Measurements from ENCODE around the gene MPL. TPM values are rescaled to one million over a fixed set of nuclear protein-coding genes. Genes with fewer than 3 reads are reported as not detected.

Gene MPL
- total and polyA plus RNA-seq, 10 of the 15 experiments (the other 5 are each of a cell fraction or from before 2014, with no cell fraction given), result not detected

GRCh38 chr1:43367026-43367903 lies 29.6 kb downstream of the MPL start (continued):
- peak; percentile 69; the same call in 1 of the 2 replicates for TF ChIP-seq NKRF (conservative IDR thresholded peaks at IDR 0.05)
- 0 out of 2 replicates have a peak, but pooled peaks have one; percentile 6 for TF ChIP-seq YY1 (IDR thresholded peaks at IDR 0.05; ENCODE audit: low read depth, low read length)
- TF ChIP-seq MXI1 (IDR thresholded peaks at IDR 0.05; ENCODE audit: low read depth, low read length), result peak; percentile 69; the same call in 1 of the 2 replicates
- no peak for TF ChIP-seq MTA2 (IDR thresholded peaks at IDR 0.05; ENCODE audit: low read depth)
- no peak for TF ChIP-seq FOXK2 (IDR thresholded peaks at IDR 0.05)
- peak; percentile 58; the same call in 1 of the 2 replicates for TF ChIP-seq GATAD2B (conservative IDR thresholded peaks at IDR 0.05; ENCODE audit: low read depth)

GRCh38 chr1:43367904-43368645 lies 30.5 kb downstream of the MPL start, which contains the start of gene ELOVL1:
TSS of gene ELOVL1 (minus strand) at chr1:43368011. CDS start at chr1:43365609, 2,402 bp downstream.
- no TSS peak for BruUV-seq (replicated peaks)
- Histone ChIP-seq H4K20me1 (ENCODE audit: control insufficient read depth, insufficient read depth) (no peaks in the 10 kb centered on the region), H2AFZ (ENCODE audit: control insufficient read depth, low read depth, low read length) (peak within 1 kb of the TSS; percentile 89), H3K4me3 (peak within 1 kb of the TSS; percentile 100), H3K27ac (ENCODE audit: control insufficient read depth, insufficient read depth) (peak within 1 kb of the TSS; percentile 95), H3K4me2 (ENCODE audit: control insufficient read depth, insufficient read depth) (peak within 1 kb of the TSS; percentile 95), H3K4me1 (ENCODE audit: control insufficient read depth, insufficient read depth, low read length) (peaks cover 8% of the 10 kb centered on the region), H3K27me3 (replicated peaks in 1 of 2; ENCODE audit: control insufficient read depth in 2 of 2, insufficient read depth in 2 of 2, low read length in 1 of 2) (no peaks in the 10 kb centered on the region), H3K9me3 (replicated peaks; ENCODE audit: control insufficient read depth, insufficient read depth, low read length) (no peaks in the 10 kb centered on the region), H3K36me3 (ENCODE audit: control insufficient read depth in 2 of 2, insufficient read depth in 2 of 2, low read length in 1 of 2) (peaks cover 7 to 14% of the 10 kb centered on the region in 2 experiments), H3K79me2 (ENCODE audit: control insufficient read depth, insufficient read depth, low read length) (peaks cover 38% of the 10 kb centered on the region), H3K9ac (ENCODE audit: control insufficient read depth, insufficient read depth, low read length) (peak within 1 kb of the TSS; percentile 96)
- DNase-seq (ENCODE audit: low read depth, low spot score), result peak; percentile 41
- ChIA-PET CTCF (interaction anchor here (1.0 to 2.6 kb wide), 9 partner anchors 10 to 141 kb away, joined by 3 to 16 read pairs (median 4); partner anchors contain the start of genes CDC20, HYI, MED8 and SZT2), POLR2A (interaction anchor here (0.6 to 2.5 kb wide), 8 partner anchors 10 to 284 kb away, joined by 3 to 25 read pairs (median 5); partner anchors contain the start of genes CDC20, HYI, MED8 and SZT2), SMC1A (ENCODE audit: uncharacterized antibody, unreplicated experiment) (interaction anchor here (0.6 to 5.0 kb wide), 10 partner anchors 8 to 158 kb away, joined by 3 to 24 read pairs (median 6); partner anchors contain the start of gene CDC20), RAD21 (ENCODE audit: unreplicated experiment) (interaction anchor here (0.8 to 3.0 kb wide), 12 partner anchors 10 to 530 kb away, joined by 3 to 15 read pairs (median 4); partner anchors contain the start of genes CDC20, KDM4A, MED8 and SZT2)
- under 1% methylated on average over 36 of the region's 58 CpGs for WGBS (ENCODE audit: insufficient coverage, insufficient replicate concordance, low lambda C conversion rate, missing lambda C conversion rate)
- peak; percentile 61 for FAIRE-seq
- intact Hi-C loops (cut with micrococcal nuclease; ENCODE audit: unreplicated experiment), result loop anchor here (2.0 to 5.0 kb wide), 2 partner anchors 21 to 71 kb away; partner anchors contain the start of genes MED8 and SZT2
- peak; percentile 89 for ATAC-seq
- in situ Hi-C loops (cut with MboI), result no loop called here
- TF ChIP-seq RB1 (IDR thresholded peaks at IDR 0.05; ENCODE audit: borderline replicate concordance) (peak; percentile 90; the same call in 1 of the 2 replicates), HSF1 (IDR thresholded peaks at IDR 0.05; ENCODE audit: low read depth, low read length) (no peak), RCOR1 (conservative IDR thresholded peaks at IDR 0.05; ENCODE audit: low read depth, low read length) (no peak), RELB (IDR thresholded peaks at IDR 0.05; ENCODE audit: low read depth) (0 out of 2 replicates have a peak, but pooled peaks have one; percentile 25), ATF3 (IDR thresholded peaks at IDR 0.05; ENCODE audit: borderline replicate concordance, extremely low read depth, low read depth, low read length) (no peak)

Data from GM12878 (cell line).